SH-SY5Y (cell line): ENCODE data around the gene MARCHF3.

Experiments used
- GATA2 ChIP-seq: IDR thresholded peaks from 2 replicates; pipeline ENCODE4 v1.6.1; 2011; ENCODE audit warnings: mild to moderate bottlenecking, low read depth, low read length
- GATA3 ChIP-seq: IDR thresholded peaks from 2 replicates; pipeline ENCODE4 v1.6.1; 2011; ENCODE audit warnings: low read depth, mild to moderate bottlenecking, low read length, moderate library complexity

GRCh38 chr5:126919566-126919965 is 110.8 kb downstream of the MARCHF3 start:
- TF ChIP-seq GATA3: no peak
- TF ChIP-seq GATA2: no peak
